Stimulated activated CD4-positive, alpha-beta T cell treated with anti-CD3 and anti-CD28 coated beads, Interleukin-1b, Interleukin-23, amount 100 ng/mL, for 4 hours (primary cell): ENCODE results near the gene ADGB.
"Not testable (repeated sequence)": the region's sequence is repeated elsewhere in the genome, so short reads cannot be mapped to it uniquely, and the experiment has no call there.

ENCODE experiments used
- DNase-seq, 2 donors: peaks; one replicate each; pipeline ENCODE4 v3.0.0-alpha.2; 2020; ENCODE audit warnings: low read depth in 2 of 2

ADGB gene

GRCh38 chr6:146598772-146599405 lies at the start of gene ADGB:
ADGB (plus strand) TSS chr6:146598972; CDS start chr6:146599041, 69 bp downstream.
- DNase-seq = peak in 1 of 2 donors; percentile 0

- no peak for DNase-seq
These were observed 47.9 kb upstream of the ADGB start for GRCh38 chr6:146550911-146551310.

GRCh38 chr6:146551545-146551944 lies 47.2 kb upstream of the ADGB start:
- DNase-seq = no peak

GRCh38 chr6:146553377-146554135 lies 45.2 kb upstream of the ADGB start:
- DNase-seq = no peak

- no peak for DNase-seq
These were observed 38.2 kb upstream of the ADGB start for GRCh38 chr6:146560607-146561006.

- DNase-seq = not testable (repeated sequence)
These were observed 32.1 kb upstream of the ADGB start for GRCh38 chr6:146566661-146567060.

- not testable (repeated sequence) for DNase-seq
These were observed 30.2 kb upstream of the ADGB start for GRCh38 chr6:146568619-146569018.

GRCh38 chr6:146574211-146574610 lies 24.6 kb upstream of the ADGB start:
- DNase-seq = no peak

- no peak for DNase-seq
These were observed 20.7 kb upstream of the ADGB start for GRCh38 chr6:146578054-146578453.

GRCh38 chr6:146581968-146582367 lies 16.8 kb upstream of the ADGB start:
- DNase-seq = no peak

- no peak for DNase-seq
These were observed 15.9 kb upstream of the ADGB start for GRCh38 chr6:146582857-146583256.

GRCh38 chr6:146583966-146584365 lies 14.8 kb upstream of the ADGB start:
- DNase-seq = no peak

- no peak for DNase-seq
These were observed 11.3 kb upstream of the ADGB start for GRCh38 chr6:146587459-146587858.

- no peak for DNase-seq
These were observed 8.3 kb upstream of the ADGB start for GRCh38 chr6:146590492-146590891.

- no peak for DNase-seq
These were observed 6.3 kb upstream of the ADGB start for GRCh38 chr6:146592451-146592850.

GRCh38 chr6:146593986-146594385 lies 4.8 kb upstream of the ADGB start:
- DNase-seq = no peak

- DNase-seq = no peak
These were observed 4.3 kb upstream of the ADGB start for GRCh38 chr6:146594495-146594894.

GRCh38 chr6:146595972-146596731 lies 2.6 kb upstream of the ADGB start:
- no peak for DNase-seq

- DNase-seq = no peak
These were observed 2.6 kb downstream of the ADGB start for GRCh38 chr6:146601352-146601751.

- DNase-seq = no peak
These were observed 3.8 kb downstream of the ADGB start for GRCh38 chr6:146602526-146602925.

- DNase-seq = no peak
These were observed 15.2 kb downstream of the ADGB start for GRCh38 chr6:146613947-146614346.

GRCh38 chr6:146620655-146621054 lies 21.9 kb downstream of the ADGB start:
- no peak for DNase-seq

GRCh38 chr6:146628350-146628749 lies 29.6 kb downstream of the ADGB start:
- DNase-seq = no peak
